NCI-H460 (cell line): Measurements from ENCODE around the gene STIM2. TPM values are rescaled to one million over a fixed set of nuclear protein-coding genes. Genes with fewer than 3 reads are reported as not detected.
"Not testable (repeated sequence)": the region's sequence is repeated elsewhere in the genome, so short reads cannot be mapped to it uniquely, and the experiment has no call there.

Experiments used
- DNase-seq: peaks from one replicate; pipeline ENCODE4 v3.0.0-alpha.2; 2016; ENCODE audit warnings: low read depth; ENCODE audit errors: extremely low read depth
- total RNA-seq: library from RNA; depleted of rRNA; stranded (reverse); fragments of >200 nt; shearing (Covaris generic); gene quantifications from 2 replicates; pipeline ENCODE4 v1.2.3, GENCODE V29; 2014

The STIM2 gene
- total RNA-seq, 1 experiment from 2014 or later, result 10.6 TPM

- no peak for DNase-seq
Measured at GRCh38 chr4:26866781-26867180, 6.1 kb downstream of the STIM2 start.

DNA sequence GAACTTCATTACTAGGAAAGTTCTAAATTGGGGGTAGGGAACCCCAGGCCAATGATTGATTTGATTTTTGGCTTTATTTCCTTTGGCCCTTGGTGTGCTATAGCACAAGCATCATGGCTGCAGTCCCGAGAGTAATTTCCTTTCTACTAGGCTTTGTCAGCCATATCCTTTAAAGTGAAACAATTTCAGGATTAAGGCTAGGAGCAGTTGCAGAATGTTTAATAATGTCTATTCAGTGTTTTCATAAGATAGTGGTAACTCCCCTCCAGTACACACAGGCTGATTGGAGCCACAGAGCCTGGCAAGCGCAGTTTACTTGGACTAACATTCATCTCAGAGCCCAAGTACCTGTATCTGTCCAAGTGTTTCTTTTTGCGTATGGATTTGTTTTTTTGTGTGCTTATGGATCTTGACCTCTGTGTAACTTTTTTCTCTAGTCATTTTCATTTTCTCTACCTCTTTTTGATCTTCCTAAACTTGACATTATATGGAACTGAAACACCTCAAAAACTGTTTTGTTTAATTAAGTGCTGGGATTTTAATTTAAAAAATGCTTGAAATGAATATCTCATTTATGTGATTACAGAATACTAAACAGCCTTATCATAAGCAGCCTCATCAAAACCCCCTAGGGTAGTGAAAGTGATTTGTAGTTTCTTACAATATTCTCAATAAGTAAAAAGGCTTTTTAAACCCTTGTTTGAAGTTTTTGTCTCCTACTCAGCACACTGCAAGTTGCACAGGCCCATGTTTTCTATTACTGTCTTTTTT lies 7.5 kb downstream of the STIM2 start:
- DNase-seq, result no peak

GRCh38 chr4:26870576-26871262 lies 10.1 kb downstream of the STIM2 start:
- DNase-seq, result no peak

DNA sequence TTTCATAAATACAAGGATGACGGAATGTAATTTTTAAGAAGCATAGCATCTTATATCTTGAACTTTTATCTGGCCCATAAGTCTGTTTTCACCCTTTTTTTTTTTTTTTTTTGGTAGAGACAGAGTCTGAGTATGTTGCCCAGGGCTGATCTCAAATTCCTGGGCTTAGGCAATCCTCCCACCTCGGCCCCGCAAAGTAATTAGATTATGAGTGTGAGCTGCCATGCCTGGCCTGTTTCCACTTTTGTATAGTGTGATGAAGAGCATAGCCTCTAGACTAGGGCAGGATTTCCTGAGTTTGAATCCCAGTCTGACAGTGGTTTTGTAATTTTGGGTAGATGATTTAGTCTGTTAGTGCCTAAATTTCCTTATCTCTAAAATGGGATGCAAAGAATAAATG lies 11.0 kb downstream of the STIM2 start:
- DNase-seq, result no peak

- DNase-seq, result no peak
Measured at GRCh38 chr4:26873391-26874026, 12.9 kb downstream of the STIM2 start.

- DNase-seq, result no peak
Measured at GRCh38 chr4:26874110-26874509, 13.5 kb downstream of the STIM2 start.

- DNase-seq, result no peak
Measured at GRCh38 chr4:26877406-26877805, 16.8 kb downstream of the STIM2 start.

DNA sequence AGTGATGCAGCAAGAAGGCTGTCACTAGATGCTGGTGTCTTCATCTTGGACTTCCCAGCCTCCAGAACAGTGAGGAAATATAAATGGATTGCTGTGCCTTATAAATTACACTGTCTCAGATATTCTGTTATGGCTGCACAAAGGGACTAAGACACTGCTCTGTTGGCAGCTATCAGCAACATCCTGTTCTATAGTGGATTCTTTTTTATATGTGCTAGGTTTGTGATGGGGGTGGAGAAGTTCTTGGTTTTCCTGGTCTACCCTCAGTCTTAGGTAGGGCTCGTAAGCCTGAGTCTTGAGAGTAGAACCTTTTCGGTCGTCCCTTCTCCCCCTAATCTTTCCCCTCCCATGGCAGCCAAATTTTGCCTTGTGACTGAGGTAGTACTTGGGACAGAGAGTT lies 17.3 kb downstream of the STIM2 start:
- DNase-seq, result no peak

DNA sequence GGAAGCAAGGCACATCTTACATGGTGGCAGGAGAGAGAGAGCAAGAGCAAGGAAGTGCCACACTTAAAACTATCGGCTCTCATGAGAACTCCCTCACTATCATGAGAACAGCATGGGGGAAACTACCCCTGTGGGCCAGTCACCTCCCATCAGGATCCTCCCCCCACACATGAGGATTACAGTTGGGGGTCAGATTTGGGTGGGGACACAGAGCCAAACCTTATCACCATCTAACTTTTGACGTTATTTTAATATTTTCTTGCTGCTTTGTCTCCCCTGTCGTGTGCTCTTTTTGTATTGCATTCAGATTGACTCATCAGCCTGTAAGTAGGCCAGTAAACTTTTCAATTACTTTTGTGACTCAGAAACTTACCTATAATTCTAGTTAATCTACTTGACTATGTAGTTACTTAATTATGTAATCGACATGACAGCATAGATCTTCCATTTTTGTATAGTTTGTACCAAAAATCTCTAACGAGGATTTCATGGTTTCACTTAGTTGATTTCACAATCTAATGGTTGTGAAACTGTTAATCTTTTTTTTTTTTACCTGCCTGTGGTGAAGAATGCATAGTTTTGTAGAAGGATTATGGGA lies 18.3 kb downstream of the STIM2 start:
- no peak for DNase-seq

- no peak for DNase-seq
Measured at GRCh38 chr4:26879805-26880204, 19.2 kb downstream of the STIM2 start.

DNA sequence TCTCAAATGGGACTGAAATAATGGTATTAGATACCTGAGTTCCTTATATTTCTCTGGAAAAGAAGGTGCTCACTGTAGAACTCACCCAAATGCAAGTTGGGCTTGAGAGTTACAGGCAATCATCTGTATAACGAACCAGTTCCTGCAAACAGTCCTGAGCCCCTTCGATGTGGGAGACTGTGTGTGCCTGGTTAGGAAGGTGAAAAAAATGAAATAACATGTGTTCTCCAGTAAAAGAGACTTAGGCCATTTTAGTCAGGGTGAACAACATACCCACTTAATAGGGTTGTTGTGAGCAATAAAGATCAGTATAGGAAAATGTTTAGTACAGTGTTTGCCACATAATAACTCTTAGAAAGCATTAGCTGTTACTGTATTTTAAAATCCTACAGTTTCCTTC lies 23.4 kb downstream of the STIM2 start:
- DNase-seq, result no peak

DNA sequence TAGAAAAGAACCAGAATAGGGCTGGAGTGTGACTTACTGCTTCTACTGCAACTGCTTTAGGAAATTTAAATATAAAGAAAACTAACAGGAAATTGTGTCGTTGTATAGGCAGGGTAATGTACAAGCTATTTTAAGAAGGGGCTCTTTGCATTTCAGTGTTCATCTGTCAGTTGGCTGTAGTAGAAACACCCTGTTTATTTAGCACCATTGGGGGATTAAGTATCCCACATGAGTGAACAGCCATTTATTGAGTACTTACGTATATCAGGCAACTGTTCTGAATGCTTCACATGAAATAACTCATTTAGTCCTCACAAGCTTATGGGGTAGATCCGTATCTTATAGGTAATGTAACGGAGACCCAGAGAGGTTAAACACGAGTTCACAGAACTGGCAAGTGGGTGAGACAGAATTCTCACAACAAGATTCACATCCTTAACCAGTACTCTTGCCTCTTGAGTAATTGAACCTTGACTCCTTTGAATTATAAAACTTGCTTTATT lies 23.9 kb downstream of the STIM2 start:
- no peak for DNase-seq

- no peak for DNase-seq
Measured at GRCh38 chr4:26885912-26886274, 25.3 kb downstream of the STIM2 start.

- no peak for DNase-seq
Measured at GRCh38 chr4:26887143-26887542, 26.5 kb downstream of the STIM2 start.

- no peak for DNase-seq
Measured at GRCh38 chr4:26887809-26888208, 27.2 kb downstream of the STIM2 start.

- DNase-seq, result no peak
Measured at GRCh38 chr4:26889356-26889755, 28.7 kb downstream of the STIM2 start.

DNA sequence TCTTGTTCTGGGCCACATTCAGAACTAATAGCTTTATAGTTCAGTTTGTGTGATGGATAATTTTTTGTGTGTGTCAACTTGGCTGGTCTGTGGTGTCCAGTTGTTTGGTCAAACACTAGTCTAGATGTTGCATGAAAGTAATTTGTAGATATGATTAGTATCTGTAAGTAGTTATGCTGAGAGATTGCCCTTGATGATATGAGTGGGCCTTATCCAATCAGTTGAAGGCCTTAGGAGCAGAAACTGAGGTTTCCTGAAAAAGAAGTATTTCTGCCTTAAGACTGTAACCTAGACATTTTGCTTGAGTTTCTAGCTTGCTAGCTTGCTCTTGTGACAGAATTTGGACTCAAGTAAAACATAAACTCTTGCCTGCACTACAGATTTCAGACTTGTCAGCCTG lies 30.4 kb downstream of the STIM2 start:
- no peak for DNase-seq

DNA sequence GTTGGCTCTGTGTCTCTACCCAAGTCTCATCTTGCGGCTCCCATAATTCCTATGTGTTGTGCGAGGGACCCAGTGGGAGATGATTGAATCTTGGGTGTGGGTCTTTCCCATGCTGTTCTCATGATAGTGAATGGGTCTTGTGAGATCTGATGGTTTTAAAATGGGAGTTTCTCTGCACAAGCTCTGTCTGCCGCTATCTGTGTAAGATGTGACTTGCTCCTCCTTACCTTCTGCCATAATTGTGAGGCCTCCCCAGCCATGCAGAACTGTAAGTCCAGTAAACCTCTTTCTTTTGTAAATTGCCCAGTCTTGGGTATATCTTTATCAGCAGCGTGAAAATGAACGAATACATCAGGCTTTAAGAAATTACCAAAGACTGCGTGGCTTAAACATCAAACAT lies 31.2 kb downstream of the STIM2 start:
- DNase-seq, result no peak

GRCh38 chr4:26892480-26893150 lies 32.0 kb downstream of the STIM2 start:
- no peak for DNase-seq

- DNase-seq, result no peak
Measured at GRCh38 chr4:26893491-26893890, 32.9 kb downstream of the STIM2 start.

DNA sequence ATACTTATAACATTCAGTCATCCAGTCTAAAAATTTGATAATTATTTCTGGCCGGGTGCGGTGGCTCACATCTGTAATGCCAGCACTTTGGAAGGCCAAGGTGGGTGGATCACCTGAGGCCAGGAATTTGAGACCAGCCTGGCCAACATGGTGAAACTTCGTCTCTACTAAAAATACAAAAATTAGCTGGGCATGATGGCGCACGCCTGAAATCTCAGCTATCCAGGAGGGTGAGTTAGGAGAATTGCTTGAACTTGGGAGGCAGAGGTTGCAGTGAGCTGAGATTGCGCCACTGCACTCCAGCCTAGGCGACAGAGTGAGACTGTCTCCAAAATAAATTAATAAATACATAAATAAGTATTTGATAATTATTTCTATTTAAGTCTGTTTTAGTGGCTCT lies 34.2 kb downstream of the STIM2 start:
- not testable (repeated sequence) for DNase-seq
